ENCODE measurements around the gene NFKBIL1.

GRCh38 chr6:31541059-31541657 lies 6.2 kb upstream of the NFKBIL1 start:
- TF ChIP-seq PPARA (CRISPR knock-in tag; IDR thresholded peaks at IDR 0.05; ENCODE audit: borderline replicate concordance) (no peak), TOX (CRISPR knock-in tag; IDR thresholded peaks at IDR 0.05; ENCODE audit: borderline replicate concordance) (no peak), PATZ1 (CRISPR knock-in tag; IDR thresholded peaks at IDR 0.05; ENCODE audit: borderline replicate concordance) (no peak), TSHZ2 (CRISPR knock-in tag; IDR thresholded peaks at IDR 0.05) (no peak), ZNF565 (CRISPR knock-in tag; conservative IDR thresholded peaks at IDR 0.05; ENCODE audit: low read depth) (no peak), ZFP30 (CRISPR knock-in tag; IDR thresholded peaks at IDR 0.05) (no peak)

All from SK-N-SH treated with all-trans-retinoic acid at 6 μM for 48 hours (cell line).